GM19328 (cell line): ENCODE results near the gene ZXDC.

Experiments used
- ATAC-seq: cut with Tn5 transposase; IDR thresholded peaks from one replicate; pipeline ENCODE4 v1.9.1; 2021; ENCODE audit warnings: mild to moderate bottlenecking, moderate library complexity; ENCODE audit not compliant: unreplicated experiment

ZXDC gene

GRCh38 chr3:126397610-126398422, 77.9 kb downstream of the ZXDC start:
- ATAC-seq, result no peak

GRCh38 chr3:126396536-126396935, 79.2 kb downstream of the ZXDC start:
- no peak for ATAC-seq

GRCh38 chr3:126395846-126396513, 79.7 kb downstream of the ZXDC start:
- no peak for ATAC-seq

GRCh38 chr3:126394977-126395321, 80.7 kb downstream of the ZXDC start:
- ATAC-seq, result no peak

- ATAC-seq, result no peak
Observed at GRCh38 chr3:126394179-126394976, 81.3 kb downstream of the ZXDC start, which contains the start of gene CFAP100. Gene CFAP100, plus strand, starts transcription at chr3:126394909. Its CDS starts 1,092 bp downstream, at chr3:126396001.

- ATAC-seq, result no peak
Observed at GRCh38 chr3:126393563-126393962, 82.1 kb downstream of the ZXDC start.

- ATAC-seq, result no peak
Observed at GRCh38 chr3:126392246-126392645, 83.4 kb downstream of the ZXDC start.

GRCh38 chr3:126391631-126392030, 84.1 kb downstream of the ZXDC start:
- ATAC-seq, result no peak

GRCh38 chr3:126390751-126391150, 84.9 kb downstream of the ZXDC start:
- no peak for ATAC-seq

GRCh38 chr3:126390201-126390600, 85.5 kb downstream of the ZXDC start:
- ATAC-seq, result no peak

- no peak for ATAC-seq
Observed at GRCh38 chr3:126389794-126390146, 85.9 kb downstream of the ZXDC start.

- ATAC-seq, result no peak
Observed at GRCh38 chr3:126389112-126389793, 86.4 kb downstream of the ZXDC start.
